ENCODE data around the gene SCGB3A1.

Gene SCGB3A1

DNA sequence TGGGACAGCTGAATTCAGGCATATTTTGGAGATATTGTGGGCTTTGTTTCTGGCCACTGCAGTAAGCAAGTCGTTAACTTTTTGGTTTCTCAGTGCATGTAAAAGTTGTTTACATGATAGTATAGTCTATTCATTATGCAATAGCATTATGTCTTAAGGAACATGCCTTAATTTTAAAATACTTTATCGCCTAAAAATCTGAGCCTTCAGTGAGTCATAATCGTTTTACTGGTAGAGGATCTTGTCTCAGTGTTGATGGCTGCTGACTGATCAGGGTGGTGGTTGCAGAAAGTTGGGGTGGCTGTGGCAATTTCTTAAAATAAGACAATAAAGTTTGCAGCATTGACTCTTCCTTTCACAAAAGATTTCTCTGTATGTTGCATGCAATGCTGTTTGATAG lies 5.1 kb downstream of the SCGB3A1 start:
- Mint-ChIP-seq H3K27me3 (ENCODE audit: low read depth, poor library complexity) (peaks cover 59% of the 10 kb centered on the region), H3K36me3 (ENCODE audit: low read depth) (peaks cover 6% of the 10 kb centered on the region), H3K27ac (no peak overlapping the region), H3K4me3 (no peak overlapping the region), H3K4me1 (peaks cover 25% of the 10 kb centered on the region), H3K9me3 (peaks cover 38% of the 10 kb centered on the region)
- DNase-seq = no peak
- TF ChIP-seq, protein P1, sequence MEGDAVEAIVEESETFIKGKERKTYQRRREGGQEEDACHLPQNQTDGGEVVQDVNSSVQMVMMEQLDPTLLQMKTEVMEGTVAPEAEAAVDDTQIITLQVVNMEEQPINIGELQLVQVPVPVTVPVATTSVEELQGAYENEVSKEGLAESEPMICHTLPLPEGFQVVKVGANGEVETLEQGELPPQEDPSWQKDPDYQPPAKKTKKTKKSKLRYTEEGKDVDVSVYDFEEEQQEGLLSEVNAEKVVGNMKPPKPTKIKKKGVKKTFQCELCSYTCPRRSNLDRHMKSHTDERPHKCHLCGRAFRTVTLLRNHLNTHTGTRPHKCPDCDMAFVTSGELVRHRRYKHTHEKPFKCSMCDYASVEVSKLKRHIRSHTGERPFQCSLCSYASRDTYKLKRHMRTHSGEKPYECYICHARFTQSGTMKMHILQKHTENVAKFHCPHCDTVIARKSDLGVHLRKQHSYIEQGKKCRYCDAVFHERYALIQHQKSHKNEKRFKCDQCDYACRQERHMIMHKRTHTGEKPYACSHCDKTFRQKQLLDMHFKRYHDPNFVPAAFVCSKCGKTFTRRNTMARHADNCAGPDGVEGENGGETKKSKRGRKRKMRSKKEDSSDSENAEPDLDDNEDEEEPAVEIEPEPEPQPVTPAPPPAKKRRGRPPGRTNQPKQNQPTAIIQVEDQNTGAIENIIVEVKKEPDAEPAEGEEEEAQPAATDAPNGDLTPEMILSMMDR (IDR thresholded peaks at IDR 0.05) = no peak

DNA sequence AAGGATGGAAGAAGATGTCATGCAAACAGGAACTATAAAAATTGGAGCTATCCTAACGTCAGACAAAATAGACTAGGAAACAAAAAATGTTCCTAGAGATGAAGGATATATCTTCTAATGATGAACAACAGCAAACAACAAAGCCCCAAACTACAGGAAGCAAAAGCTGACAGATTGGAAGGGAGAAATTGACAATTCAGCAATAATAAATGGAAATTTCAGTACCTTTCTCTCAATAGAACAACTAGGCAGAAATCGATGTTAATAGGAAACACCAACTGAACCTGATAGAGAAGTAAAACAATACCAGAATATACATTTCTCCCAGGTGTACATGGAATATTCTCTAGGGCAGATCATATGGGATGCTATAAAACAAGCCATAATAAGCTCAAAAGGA lies 7.6 kb downstream of the SCGB3A1 start:
- Mint-ChIP-seq H3K27ac (no peak overlapping the region), H3K9me3 (peaks cover 28% of the 10 kb centered on the region), H3K36me3 (ENCODE audit: low read depth) (peaks cover 1% of the 10 kb centered on the region), H3K27me3 (ENCODE audit: low read depth, poor library complexity) (peaks cover 48% of the 10 kb centered on the region), H3K4me1 (peaks cover 22% of the 10 kb centered on the region), H3K4me3 (no peak overlapping the region)
- DNase-seq = no peak
- TF ChIP-seq, protein P1 (IDR thresholded peaks at IDR 0.05) = no peak

DNA sequence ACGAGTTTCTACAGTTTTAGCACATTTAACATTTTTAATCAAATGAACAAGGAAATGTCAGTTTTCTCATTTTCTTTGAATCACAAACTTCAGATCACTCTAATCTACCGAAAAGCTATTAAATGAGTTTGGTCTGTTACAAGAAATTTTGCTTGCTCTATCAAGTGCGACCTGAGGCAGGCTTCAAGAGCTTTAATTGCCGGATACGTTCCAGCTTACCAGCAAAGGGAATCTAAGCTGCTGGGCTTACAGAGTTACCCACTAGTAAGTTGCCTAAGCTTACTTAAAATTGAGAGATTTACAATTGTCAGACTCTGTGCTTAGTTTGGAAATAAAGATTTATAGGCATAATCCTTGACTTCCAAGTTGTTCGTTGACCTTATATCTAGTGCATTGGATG lies 10.6 kb downstream of the SCGB3A1 start:
- Mint-ChIP-seq H3K9me3 (peaks cover 18% of the 10 kb centered on the region), H3K4me1 (peaks cover 13% of the 10 kb centered on the region), H3K36me3 (ENCODE audit: low read depth) (peaks cover 30% of the 10 kb centered on the region), H3K27me3 (ENCODE audit: low read depth, poor library complexity) (peaks cover 20% of the 10 kb centered on the region), H3K4me3 (no peak overlapping the region), H3K27ac (peak overlapping the region; percentile 13)
- DNase-seq = no peak
- TF ChIP-seq, protein P1 (IDR thresholded peaks at IDR 0.05) = no peak

DNA sequence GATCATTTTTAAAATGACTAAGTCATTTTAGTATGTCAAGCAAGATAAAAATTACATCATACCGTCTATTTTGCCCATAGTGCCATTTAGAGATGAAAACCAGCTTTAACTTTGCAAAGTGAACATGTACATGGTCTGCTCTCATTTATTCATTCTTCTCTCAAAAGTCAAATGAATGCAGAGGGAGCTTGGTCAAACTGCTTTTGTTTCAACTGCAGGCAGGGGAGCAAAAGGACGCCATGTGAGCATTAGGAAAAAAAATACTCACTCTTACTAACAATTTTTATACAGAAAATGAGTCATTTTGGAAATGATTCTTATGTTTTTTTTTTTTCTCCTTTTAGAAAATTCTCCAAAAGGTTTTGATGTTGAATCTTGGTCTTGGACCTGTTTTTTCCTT lies 15.7 kb downstream of the SCGB3A1 start:
- no peaks in the 10 kb centered on the region for H3K27me3 Mint-ChIP-seq (ENCODE audit: low read depth, poor library complexity)
- no peak overlapping the region for H3K27ac Mint-ChIP-seq
- no peak for DNase-seq
- H3K36me3 Mint-ChIP-seq (ENCODE audit: low read depth) = peaks cover 75% of the 10 kb centered on the region
- peaks cover under 1% of the 10 kb centered on the region for H3K4me1 Mint-ChIP-seq
- H3K9me3 Mint-ChIP-seq = no peaks in the 10 kb centered on the region
- H3K4me3 Mint-ChIP-seq = no peak overlapping the region
- TF ChIP-seq, protein P1 (IDR thresholded peaks at IDR 0.05) = no peak

DNA sequence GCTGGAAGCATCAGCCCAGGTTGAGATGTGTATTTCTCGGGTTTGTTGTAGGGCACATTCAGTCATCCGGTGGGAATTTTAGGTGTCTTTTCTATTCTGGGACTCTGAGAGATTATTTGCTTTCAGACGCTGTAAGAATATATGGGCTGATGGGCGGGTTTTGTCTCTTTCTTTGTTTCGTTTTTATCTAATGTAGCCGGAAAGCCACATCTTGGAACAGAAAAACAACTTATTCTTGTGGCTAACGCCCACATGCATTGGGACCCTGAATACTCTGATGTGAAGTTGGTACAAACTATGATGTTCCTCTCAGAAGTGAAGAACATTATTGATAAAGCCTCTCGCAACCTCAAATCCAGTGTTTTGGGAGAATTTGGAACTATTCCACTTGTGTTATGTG lies 22.4 kb downstream of the SCGB3A1 start:
- TF ChIP-seq, protein P1 (IDR thresholded peaks at IDR 0.05) = no peak
- H3K36me3 Mint-ChIP-seq (ENCODE audit: low read depth) = peaks cover 87% of the 10 kb centered on the region
- H3K27me3 Mint-ChIP-seq (ENCODE audit: low read depth, poor library complexity) = no peaks in the 10 kb centered on the region
- no peaks in the 10 kb centered on the region for H3K4me1 Mint-ChIP-seq
- no peak for DNase-seq
- no peaks in the 10 kb centered on the region for H3K9me3 Mint-ChIP-seq
- H3K27ac Mint-ChIP-seq = no peak overlapping the region
- no peak overlapping the region for H3K4me3 Mint-ChIP-seq

DNA sequence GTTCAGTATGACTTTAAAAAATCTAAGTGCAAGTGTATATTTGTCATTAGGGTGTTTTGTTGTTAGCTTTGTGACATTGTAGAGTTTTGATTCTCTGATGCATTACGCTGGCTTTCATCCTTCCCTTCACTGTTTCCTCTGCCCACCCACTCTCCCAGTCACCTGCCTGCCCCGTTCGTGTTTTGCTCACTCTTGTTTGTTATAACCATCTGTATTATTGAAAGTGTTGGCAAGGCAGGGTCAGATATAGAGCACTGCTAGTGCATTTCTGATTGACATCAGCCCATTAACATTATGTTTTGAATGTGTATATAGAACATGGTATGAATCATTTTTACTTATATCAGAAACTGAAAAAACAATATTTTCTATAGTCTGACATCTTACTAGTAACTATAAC lies 27.3 kb downstream of the SCGB3A1 start:
- H3K36me3 Mint-ChIP-seq (ENCODE audit: low read depth) = peaks cover 92% of the 10 kb centered on the region
- no peak overlapping the region for H3K4me3 Mint-ChIP-seq
- H3K4me1 Mint-ChIP-seq = no peaks in the 10 kb centered on the region
- TF ChIP-seq, protein P1 (IDR thresholded peaks at IDR 0.05) = no peak
- peak overlapping the region; percentile 1 for H3K27ac Mint-ChIP-seq
- peaks cover 6% of the 10 kb centered on the region for H3K9me3 Mint-ChIP-seq
- no peak for DNase-seq
- no peaks in the 10 kb centered on the region for H3K27me3 Mint-ChIP-seq (ENCODE audit: low read depth, poor library complexity)
